ENCODE results near the gene RCAN1. TPM values are rescaled to one million over a fixed set of nuclear protein-coding genes. Genes with fewer than 3 reads are reported as not detected.
A peak's percentile ranks its signal among the peaks of the same experiment; 100 is the strongest.

Gene RCAN1
- total RNA-seq, 1 experiment from 2014 or later: 2.5 TPM

- Histone ChIP-seq H3K27ac (ENCODE audit: low read length) (no peak overlapping the region), H3K4me2 (ENCODE audit: low read depth, low read length, poor library complexity, severe bottlenecking) (no peak overlapping the region), H3K79me2 (ENCODE audit: low read length) (no peaks in the 10 kb centered on the region), H3K4me1 (ENCODE audit: low read length) (no peaks in the 10 kb centered on the region), H4K20me1 (ENCODE audit: insufficient read depth, low read depth, low read length) (0 out of 2 replicates have a peak, but pooled peaks cover 9% of the 10 kb centered on the region), H3K36me3 (ENCODE audit: insufficient read depth, low read length) (no peaks in the 10 kb centered on the region), H3K4me3 (ENCODE audit: low read length) (no peak overlapping the region), H2AFZ (ENCODE audit: low read length) (no peak overlapping the region), H3K9me3 (ENCODE audit: low read length) (no peaks in the 10 kb centered on the region), H3K9ac (ENCODE audit: low read length) (no peak overlapping the region), H3K9me2 (replicated peaks; ENCODE audit: insufficient read depth, low read length) (no peaks in the 10 kb centered on the region), H3K27me3 (ENCODE audit: low read length) (no peaks in the 10 kb centered on the region)
- no peak for DNase-seq
Observed at GRCh38 chr21:34593423-34593822, 21.5 kb downstream of the RCAN1 start.

- no peak overlapping the region for H3K4me2 ChIP-seq (ENCODE audit: low read depth, low read length, poor library complexity, severe bottlenecking)
- H2AFZ ChIP-seq (ENCODE audit: low read length): no peak overlapping the region
Observed at GRCh38 chr21:34592120-34592955, 22.6 kb downstream of the RCAN1 start.

GRCh38 chr21:34590520-34590919 lies 24.4 kb downstream of the RCAN1 start:
- no peak for DNase-seq
- H3K4me2 ChIP-seq (ENCODE audit: low read depth, low read length, poor library complexity, severe bottlenecking): no peak overlapping the region
- H3K79me2 ChIP-seq (ENCODE audit: low read length): no peaks in the 10 kb centered on the region
- no peaks in the 10 kb centered on the region for H3K9me2 ChIP-seq (replicated peaks; ENCODE audit: insufficient read depth, low read length)
- no peaks in the 10 kb centered on the region for H3K36me3 ChIP-seq (ENCODE audit: insufficient read depth, low read length)
- H3K4me3 ChIP-seq (ENCODE audit: low read length): no peak overlapping the region
- H2AFZ ChIP-seq (ENCODE audit: low read length): no peak overlapping the region
- H3K9me3 ChIP-seq (ENCODE audit: low read length): no peaks in the 10 kb centered on the region
- H3K4me1 ChIP-seq (ENCODE audit: low read length): no peaks in the 10 kb centered on the region
- no peaks in the 10 kb centered on the region for H3K27me3 ChIP-seq (ENCODE audit: low read length)
- 0 out of 2 replicates have a peak, but pooled peaks cover 4% of the 10 kb centered on the region for H4K20me1 ChIP-seq (ENCODE audit: insufficient read depth, low read depth, low read length)
- H3K9ac ChIP-seq (ENCODE audit: low read length): no peak overlapping the region
- no peak overlapping the region for H3K27ac ChIP-seq (ENCODE audit: low read length)

More at GRCh38 chr21:34592120-34592955, 22.6 kb downstream of the RCAN1 start:
- Histone ChIP-seq H3K9me3 (ENCODE audit: low read length) (no peaks in the 10 kb centered on the region), H3K36me3 (ENCODE audit: insufficient read depth, low read length) (no peaks in the 10 kb centered on the region), H3K79me2 (ENCODE audit: low read length) (no peaks in the 10 kb centered on the region), H3K4me3 (ENCODE audit: low read length) (no peak overlapping the region), H3K27ac (ENCODE audit: low read length) (no peak overlapping the region), H3K4me1 (ENCODE audit: low read length) (no peaks in the 10 kb centered on the region), H4K20me1 (ENCODE audit: insufficient read depth, low read depth, low read length) (0 out of 2 replicates have a peak, but pooled peaks cover 9% of the 10 kb centered on the region), H3K9ac (ENCODE audit: low read length) (no peak overlapping the region), H3K9me2 (replicated peaks; ENCODE audit: insufficient read depth, low read length) (no peaks in the 10 kb centered on the region), H3K27me3 (ENCODE audit: low read length) (no peaks in the 10 kb centered on the region)
- DNase-seq: no peak

- no peaks in the 10 kb centered on the region for H3K27me3 ChIP-seq (ENCODE audit: low read length)
Observed at GRCh38 chr21:34589511-34590282, 25.2 kb downstream of the RCAN1 start.

GRCh38 chr21:34583926-34584563 lies 30.9 kb downstream of the RCAN1 start:
- H3K9me2 ChIP-seq (replicated peaks; ENCODE audit: insufficient read depth, low read length): no peaks in the 10 kb centered on the region
- no peak overlapping the region for H3K9ac ChIP-seq (ENCODE audit: low read length)
- DNase-seq: no peak
- H3K4me3 ChIP-seq (ENCODE audit: low read length): no peak overlapping the region
- no peaks in the 10 kb centered on the region for H3K36me3 ChIP-seq (ENCODE audit: insufficient read depth, low read length)
- H3K4me1 ChIP-seq (ENCODE audit: low read length): no peaks in the 10 kb centered on the region
- no peak overlapping the region for H2AFZ ChIP-seq (ENCODE audit: low read length)
- H3K27me3 ChIP-seq (ENCODE audit: low read length): no peaks in the 10 kb centered on the region
- H3K79me2 ChIP-seq (ENCODE audit: low read length): no peaks in the 10 kb centered on the region
- H4K20me1 ChIP-seq (ENCODE audit: insufficient read depth, low read depth, low read length): peaks cover 4% of the 10 kb centered on the region; the same call in 1 of the 2 replicates
- H3K9me3 ChIP-seq (ENCODE audit: low read length): no peaks in the 10 kb centered on the region
- no peak overlapping the region for H3K27ac ChIP-seq (ENCODE audit: low read length)
- no peak overlapping the region for H3K4me2 ChIP-seq (ENCODE audit: low read depth, low read length, poor library complexity, severe bottlenecking)

More at GRCh38 chr21:34589511-34590282, 25.2 kb downstream of the RCAN1 start:
- H3K4me3 ChIP-seq (ENCODE audit: low read length): no peak overlapping the region
- no peak overlapping the region for H3K4me2 ChIP-seq (ENCODE audit: low read depth, low read length, poor library complexity, severe bottlenecking)
- no peaks in the 10 kb centered on the region for H3K36me3 ChIP-seq (ENCODE audit: insufficient read depth, low read length)
- H3K79me2 ChIP-seq (ENCODE audit: low read length): no peaks in the 10 kb centered on the region
- H3K9ac ChIP-seq (ENCODE audit: low read length): no peak overlapping the region
- DNase-seq: no peak
- H3K9me3 ChIP-seq (ENCODE audit: low read length): no peaks in the 10 kb centered on the region
- no peaks in the 10 kb centered on the region for H3K4me1 ChIP-seq (ENCODE audit: low read length)
- H2AFZ ChIP-seq (ENCODE audit: low read length): no peak overlapping the region
- 0 out of 2 replicates have a peak, but pooled peaks cover 3% of the 10 kb centered on the region for H4K20me1 ChIP-seq (ENCODE audit: insufficient read depth, low read depth, low read length)
- H3K27ac ChIP-seq (ENCODE audit: low read length): no peak overlapping the region
- no peaks in the 10 kb centered on the region for H3K9me2 ChIP-seq (replicated peaks; ENCODE audit: insufficient read depth, low read length)

GRCh38 chr21:34582506-34583150 lies 32.3 kb downstream of the RCAN1 start:
- Histone ChIP-seq H3K4me2 (ENCODE audit: low read depth, low read length, poor library complexity, severe bottlenecking) (no peak overlapping the region), H3K4me3 (ENCODE audit: low read length) (no peak overlapping the region), H3K9ac (ENCODE audit: low read length) (no peak overlapping the region), H3K27ac (ENCODE audit: low read length) (no peak overlapping the region), H3K9me2 (replicated peaks; ENCODE audit: insufficient read depth, low read length) (no peaks in the 10 kb centered on the region), H3K4me1 (ENCODE audit: low read length) (no peaks in the 10 kb centered on the region), H3K79me2 (ENCODE audit: low read length) (no peaks in the 10 kb centered on the region), H3K9me3 (ENCODE audit: low read length) (no peaks in the 10 kb centered on the region), H4K20me1 (ENCODE audit: insufficient read depth, low read depth, low read length) (peaks cover 4% of the 10 kb centered on the region; the same call in 1 of the 2 replicates), H3K36me3 (ENCODE audit: insufficient read depth, low read length) (no peaks in the 10 kb centered on the region), H2AFZ (ENCODE audit: low read length) (no peak overlapping the region), H3K27me3 (ENCODE audit: low read length) (no peaks in the 10 kb centered on the region)
- DNase-seq: peak; percentile 75

GRCh38 chr21:34580181-34580700 lies 34.7 kb downstream of the RCAN1 start:
- no peaks in the 10 kb centered on the region for H3K36me3 ChIP-seq (ENCODE audit: insufficient read depth, low read length)
- H2AFZ ChIP-seq (ENCODE audit: low read length): no peak overlapping the region
- H3K4me1 ChIP-seq (ENCODE audit: low read length): no peaks in the 10 kb centered on the region
- no peak overlapping the region for H3K4me3 ChIP-seq (ENCODE audit: low read length)
- H4K20me1 ChIP-seq (ENCODE audit: insufficient read depth, low read depth, low read length): peaks cover 4% of the 10 kb centered on the region; the same call in 1 of the 2 replicates
- no peaks in the 10 kb centered on the region for H3K9me2 ChIP-seq (replicated peaks; ENCODE audit: insufficient read depth, low read length)
- H3K79me2 ChIP-seq (ENCODE audit: low read length): no peaks in the 10 kb centered on the region
- no peak overlapping the region for H3K27ac ChIP-seq (ENCODE audit: low read length)
- H3K9ac ChIP-seq (ENCODE audit: low read length): no peak overlapping the region
- H3K4me2 ChIP-seq (ENCODE audit: low read depth, low read length, poor library complexity, severe bottlenecking): no peak overlapping the region
- no peaks in the 10 kb centered on the region for H3K9me3 ChIP-seq (ENCODE audit: low read length)
- H3K27me3 ChIP-seq (ENCODE audit: low read length): no peaks in the 10 kb centered on the region
- no peak for DNase-seq

Data from Karpas-422 (cell line).